ENCODE measurements around the gene ADTRP.

Gene ADTRP

DNA sequence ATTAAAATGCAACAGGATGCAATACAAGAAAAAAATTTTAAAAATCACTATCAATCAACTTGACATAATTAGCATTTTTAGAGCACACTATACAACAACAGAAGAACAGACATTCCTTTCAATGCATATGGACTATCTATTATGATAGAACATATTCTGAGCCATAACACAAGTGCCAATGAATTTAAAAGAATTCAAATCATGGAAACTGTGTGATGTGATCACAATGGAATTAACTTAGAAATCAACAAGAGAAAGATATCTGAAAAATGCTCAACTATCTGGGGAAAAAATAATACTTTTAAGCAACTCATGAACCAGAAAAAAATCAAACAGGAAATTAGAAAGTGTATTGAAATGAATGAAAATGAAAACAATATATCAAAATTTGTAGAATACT is 106.3 kb downstream of the ADTRP start:
- no peak for DNase-seq (ENCODE audit: extremely low read depth, low read depth)
- TF ChIP-seq, protein P1, sequence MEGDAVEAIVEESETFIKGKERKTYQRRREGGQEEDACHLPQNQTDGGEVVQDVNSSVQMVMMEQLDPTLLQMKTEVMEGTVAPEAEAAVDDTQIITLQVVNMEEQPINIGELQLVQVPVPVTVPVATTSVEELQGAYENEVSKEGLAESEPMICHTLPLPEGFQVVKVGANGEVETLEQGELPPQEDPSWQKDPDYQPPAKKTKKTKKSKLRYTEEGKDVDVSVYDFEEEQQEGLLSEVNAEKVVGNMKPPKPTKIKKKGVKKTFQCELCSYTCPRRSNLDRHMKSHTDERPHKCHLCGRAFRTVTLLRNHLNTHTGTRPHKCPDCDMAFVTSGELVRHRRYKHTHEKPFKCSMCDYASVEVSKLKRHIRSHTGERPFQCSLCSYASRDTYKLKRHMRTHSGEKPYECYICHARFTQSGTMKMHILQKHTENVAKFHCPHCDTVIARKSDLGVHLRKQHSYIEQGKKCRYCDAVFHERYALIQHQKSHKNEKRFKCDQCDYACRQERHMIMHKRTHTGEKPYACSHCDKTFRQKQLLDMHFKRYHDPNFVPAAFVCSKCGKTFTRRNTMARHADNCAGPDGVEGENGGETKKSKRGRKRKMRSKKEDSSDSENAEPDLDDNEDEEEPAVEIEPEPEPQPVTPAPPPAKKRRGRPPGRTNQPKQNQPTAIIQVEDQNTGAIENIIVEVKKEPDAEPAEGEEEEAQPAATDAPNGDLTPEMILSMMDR (IDR thresholded peaks at IDR 0.05; ENCODE audit: low read depth, low read length): no peak

DNA sequence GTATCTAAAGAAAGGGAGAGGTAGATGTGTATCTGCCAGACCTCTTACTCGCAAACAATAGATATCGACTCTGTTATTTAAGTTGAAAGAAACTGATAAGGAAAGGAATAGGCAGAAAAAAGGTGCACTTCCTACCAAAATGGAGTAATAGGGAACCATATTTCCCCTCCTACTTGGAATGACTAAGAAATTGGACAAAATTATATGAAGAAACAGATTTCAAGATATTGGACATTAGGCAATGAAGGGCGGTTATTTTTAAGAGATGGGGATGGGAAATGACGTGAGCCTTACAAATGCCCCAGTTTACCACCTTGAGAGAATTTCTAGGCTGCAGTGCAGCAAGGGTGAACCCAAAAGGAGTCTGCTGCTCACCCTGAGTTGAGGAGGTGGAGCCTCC is 108.9 kb downstream of the ADTRP start:
- DNase-seq (ENCODE audit: extremely low read depth, low read depth): no peak
- TF ChIP-seq, protein P1 (IDR thresholded peaks at IDR 0.05; ENCODE audit: low read depth, low read length): no peak

GRCh38 chr6:11668455-11668854 is 110.1 kb downstream of the ADTRP start:
- DNase-seq (ENCODE audit: extremely low read depth, low read depth): no peak
- TF ChIP-seq, protein P1 (IDR thresholded peaks at IDR 0.05; ENCODE audit: low read depth, low read length): no peak

DNA sequence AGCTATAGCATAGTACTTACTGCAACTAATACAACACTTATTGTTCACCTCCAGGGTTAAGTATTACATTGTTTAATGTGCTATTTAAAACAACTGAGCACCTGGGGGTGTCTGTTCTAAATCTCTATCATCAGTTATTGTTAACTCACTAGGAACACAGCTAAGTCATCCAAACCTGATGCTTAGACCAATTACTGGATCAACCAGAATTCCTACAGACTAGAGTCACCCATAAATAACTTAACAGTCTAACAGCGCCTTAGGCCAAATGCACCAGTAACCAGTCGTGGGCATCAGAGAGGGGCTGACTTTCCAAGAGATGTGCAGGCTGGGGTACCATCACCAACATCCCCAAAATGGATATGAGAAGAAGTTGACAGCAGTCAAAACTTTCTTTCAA is 110.7 kb downstream of the ADTRP start:
- DNase-seq (ENCODE audit: extremely low read depth, low read depth): no peak

GRCh38 chr6:11665604-11666326 is 112.8 kb downstream of the ADTRP start:
- no peak for DNase-seq (ENCODE audit: extremely low read depth, low read depth)
- TF ChIP-seq, protein P1 (IDR thresholded peaks at IDR 0.05; ENCODE audit: low read depth, low read length): no peak

More for the DNA sequence above, 110.7 kb downstream of the ADTRP start:
- TF ChIP-seq, protein P1 (IDR thresholded peaks at IDR 0.05; ENCODE audit: low read depth, low read length): no peak
